GM12878 (cell line): ENCODE measurements around the gene TMEM272. TPM values are rescaled to one million over a fixed set of nuclear protein-coding genes. Genes with fewer than 3 reads are reported as not detected.
A peak's percentile ranks its signal among the peaks of the same experiment; 100 is the strongest.

ENCODE experiments used
- ATF7 ChIP-seq: fragments of 450-650 bp; IDR thresholded peaks from 2 replicates; pipeline ENCODE4 v1.6.1; 2016; ENCODE audit warnings: low read depth, mild to moderate bottlenecking
- BCL11A ChIP-seq: IDR thresholded peaks from 2 replicates; pipeline ENCODE4 v1.6.1; 2011; ENCODE audit warnings: low read depth, low read length
- CBFB ChIP-seq: IDR thresholded peaks from 2 replicates; pipeline ENCODE4 v1.6.1; 2016; ENCODE audit warnings: antibody characterized with exemption, low read depth
- CBX3 ChIP-seq: fragments of 200-600 bp; sonication (generic); IDR thresholded peaks from 2 replicates; pipeline ENCODE4 v1.6.1; 2016; ENCODE audit warnings: low read depth, borderline replicate concordance
- CEBPB ChIP-seq, 2 experiments: fragments of 150-350 bp in 1 of 2; IDR thresholded peaks; 2 replicates each; pipeline ENCODE4 v1.6.1; 2012 to 2014; ENCODE audit warnings: low read depth in 2 of 2, low read length in 2 of 2, borderline replicate concordance in 1 of 2, inconsistent platforms in 1 of 2
- CHD1 ChIP-seq: IDR thresholded peaks from 2 replicates; pipeline ENCODE4 v1.6.1; 2012; ENCODE audit warnings: low read depth, low read length, improper control_type of control experiment
- IRF4 ChIP-seq: IDR thresholded peaks from 2 replicates; pipeline ENCODE4 v1.6.1; 2011; ENCODE audit warnings: low read depth, low read length
- MYC ChIP-seq: IDR thresholded peaks from 2 replicates; pipeline ENCODE4 v1.6.1; 2011; ENCODE audit warnings: mild to moderate bottlenecking, low read length, moderate library complexity, inconsistent platforms; ENCODE audit not compliant: insufficient read depth, insufficient replicate concordance, insufficient read length, severe bottlenecking
- NFYA ChIP-seq: IDR thresholded peaks from 2 replicates; pipeline ENCODE4 v1.6.1; 2011; ENCODE audit warnings: low read depth, mild to moderate bottlenecking, low read length, improper control_type of control experiment, borderline replicate concordance
- PML ChIP-seq: IDR thresholded peaks from 2 replicates; pipeline ENCODE4 v1.6.1; 2012; ENCODE audit warnings: low read length, inconsistent platforms
- POLR2A ChIP-seq: IDR thresholded peaks from 2 replicates; pipeline ENCODE4 v1.6.1; 2011; ENCODE audit warnings: low read depth, mild to moderate bottlenecking, low read length
- RAD51 ChIP-seq: fragments of 450-650 bp; IDR thresholded peaks from 2 replicates; pipeline ENCODE4 v1.6.1; 2016; ENCODE audit warnings: moderate library complexity, mild to moderate bottlenecking, inconsistent platforms
- RCOR1 ChIP-seq: conservative IDR thresholded peaks from 2 replicates; pipeline ENCODE4 v1.6.1; 2012; ENCODE audit warnings: low read depth, low read length, improper control_type of control experiment
- RUNX3 ChIP-seq: IDR thresholded peaks from 2 replicates; pipeline ENCODE4 v1.6.1; 2012; ENCODE audit warnings: low read length, inconsistent platforms
- SP1 ChIP-seq: IDR thresholded peaks from one replicate; pipeline ENCODE4 v1.6.1; 2011; ENCODE audit warnings: low read depth, low read length
- SREBF2 ChIP-seq: IDR thresholded peaks from 2 replicates; pipeline ENCODE4 v1.6.1; 2012; ENCODE audit warnings: mild to moderate bottlenecking, low read length
- ZNF274 ChIP-seq: IDR thresholded peaks from one replicate; pipeline ENCODE4 v1.8.0; 2011; ENCODE audit not compliant: insufficient read length, insufficient read depth
- ZNF384 ChIP-seq: IDR thresholded peaks from 2 replicates; pipeline ENCODE4 v1.6.1; 2012; ENCODE audit warnings: low read depth, mild to moderate bottlenecking, low read length, improper control_type of control experiment, borderline replicate concordance
- polyA plus RNA-seq, 11 experiments: library from polyadenylated mRNA; depleted of rRNA in 4 of 11; unstranded in 6 of 11; stranded (reverse) in 5 of 11; fragments of >200 nt; fragmentation: Nextera tagmentation in 4 of 11; fragmentation: Illumina TruSeq in 1 of 11; extraction: Ambion mirVana in 4 of 11; extraction: Trizol in 1 of 11; gene quantifications; 1 replicate in 1 of 11; 2 replicates in 10 of 11; pipeline versions ENCODE4 v1.2.1 to v1.2.3, GENCODE V29; 2011 to 2016; ENCODE audit warnings: inconsistent platforms in 2 of 11, missing spikeins in 2 of 11, low read depth in 1 of 11
- total RNA-seq, 4 experiments: library from RNA; depleted of rRNA in 3 of 4; stranded (reverse); fragments of >200 nt in 3 of 4; fragmentation: Illumina TruSeq in 1 of 4; extraction: Trizol in 1 of 4; gene quantifications; 2 replicates each; pipeline versions ENCODE4 v1.2.1 to v1.2.3, GENCODE V29; 2013 to 2021
- TF ChIP-seq, protein P1 (sequence below): IDR thresholded peaks from 2 replicates; pipeline ENCODE4 v1.6.1; 2011; ENCODE audit warnings: borderline replicate concordance, low read depth, mild to moderate bottlenecking, moderate library complexity, low read length; ENCODE audit not compliant: insufficient read depth, poor library complexity, severe bottlenecking
- TF ChIP-seq, protein P2 (sequence below): fragments of 450-650 bp; IDR thresholded peaks from 2 replicates; pipeline ENCODE4 v1.6.1; 2018; ENCODE audit warnings: borderline replicate concordance, mild to moderate bottlenecking; ENCODE audit not compliant: partially characterized antibody
- TF ChIP-seq, protein P3 (sequence below): fragments of 450-650 bp; IDR thresholded peaks from 2 replicates; pipeline ENCODE4 v1.6.1; 2016; ENCODE audit warnings: mild to moderate bottlenecking
- TF ChIP-seq, protein P4 (sequence below): fragments of 450-650 bp; conservative IDR thresholded peaks from 2 replicates; pipeline ENCODE4 v1.6.1; 2017; ENCODE audit warnings: mild to moderate bottlenecking, moderate library complexity

Gene TMEM272
- total and polyA plus RNA-seq, 10 of the 15 experiments (the other 5 are each of a cell fraction or from before 2014, with no cell fraction given), result 0.01 to 0.04 TPM; not detected in 8

DNA sequence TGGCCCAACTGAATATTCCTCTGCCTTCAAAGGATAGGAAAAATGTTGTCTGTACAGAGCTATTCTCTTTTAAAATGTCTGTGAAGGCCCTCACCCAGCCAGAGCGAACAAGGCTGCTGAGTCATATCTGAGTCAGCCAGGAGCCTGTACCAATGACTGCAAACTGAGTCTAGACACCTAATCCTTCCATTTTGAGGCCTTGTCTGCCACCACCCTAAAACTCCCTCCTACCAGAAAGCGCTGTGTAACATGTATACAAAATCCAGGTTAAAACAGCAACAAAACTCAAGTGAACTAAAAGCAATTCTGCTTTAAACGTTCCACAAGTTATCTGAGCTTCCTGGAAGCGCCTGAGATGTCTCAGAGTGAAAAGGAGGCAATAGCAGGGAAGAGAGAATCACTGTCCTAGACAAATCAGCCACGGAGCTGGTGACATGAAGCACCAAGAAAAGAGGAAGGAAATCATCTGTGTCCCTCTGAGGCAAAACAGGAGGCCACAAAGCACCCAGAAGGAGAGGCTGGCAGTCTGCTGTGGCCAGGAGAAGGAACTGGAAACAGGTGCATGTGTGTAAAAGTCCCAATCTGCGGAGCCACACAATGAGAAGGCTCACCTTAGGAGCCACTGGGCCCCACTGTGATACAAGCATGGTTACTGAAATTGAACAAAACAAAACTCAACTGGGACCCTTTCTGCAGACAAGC is 51.3 kb downstream of the TMEM272 start (continued):
- no peak for TF ChIP-seq CEBPB (IDR thresholded peaks at IDR 0.05; ENCODE audit: borderline replicate concordance in 1 of 2, low read depth in 2 of 2, low read length in 2 of 2)
- TF ChIP-seq, protein P1, sequence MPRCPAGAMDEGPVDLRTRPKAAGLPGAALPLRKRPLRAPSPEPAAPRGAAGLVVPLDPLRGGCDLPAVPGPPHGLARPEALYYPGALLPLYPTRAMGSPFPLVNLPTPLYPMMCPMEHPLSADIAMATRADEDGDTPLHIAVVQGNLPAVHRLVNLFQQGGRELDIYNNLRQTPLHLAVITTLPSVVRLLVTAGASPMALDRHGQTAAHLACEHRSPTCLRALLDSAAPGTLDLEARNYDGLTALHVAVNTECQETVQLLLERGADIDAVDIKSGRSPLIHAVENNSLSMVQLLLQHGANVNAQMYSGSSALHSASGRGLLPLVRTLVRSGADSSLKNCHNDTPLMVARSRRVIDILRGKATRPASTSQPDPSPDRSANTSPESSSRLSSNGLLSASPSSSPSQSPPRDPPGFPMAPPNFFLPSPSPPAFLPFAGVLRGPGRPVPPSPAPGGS, result peak; percentile 15
- no peak for TF ChIP-seq NFYA
- TF ChIP-seq CBFB, result no peak
- TF ChIP-seq IRF4, result 0 out of 2 replicates have a peak, but pooled peaks have one; percentile 40
- 0 out of 2 replicates have a peak, but pooled peaks have one; percentile 20 for TF ChIP-seq BCL11A
- 0 out of 2 replicates have a peak, but pooled peaks have one; percentile 28 for TF ChIP-seq ATF7
- TF ChIP-seq RCOR1, result no peak
- TF ChIP-seq, protein P2, sequence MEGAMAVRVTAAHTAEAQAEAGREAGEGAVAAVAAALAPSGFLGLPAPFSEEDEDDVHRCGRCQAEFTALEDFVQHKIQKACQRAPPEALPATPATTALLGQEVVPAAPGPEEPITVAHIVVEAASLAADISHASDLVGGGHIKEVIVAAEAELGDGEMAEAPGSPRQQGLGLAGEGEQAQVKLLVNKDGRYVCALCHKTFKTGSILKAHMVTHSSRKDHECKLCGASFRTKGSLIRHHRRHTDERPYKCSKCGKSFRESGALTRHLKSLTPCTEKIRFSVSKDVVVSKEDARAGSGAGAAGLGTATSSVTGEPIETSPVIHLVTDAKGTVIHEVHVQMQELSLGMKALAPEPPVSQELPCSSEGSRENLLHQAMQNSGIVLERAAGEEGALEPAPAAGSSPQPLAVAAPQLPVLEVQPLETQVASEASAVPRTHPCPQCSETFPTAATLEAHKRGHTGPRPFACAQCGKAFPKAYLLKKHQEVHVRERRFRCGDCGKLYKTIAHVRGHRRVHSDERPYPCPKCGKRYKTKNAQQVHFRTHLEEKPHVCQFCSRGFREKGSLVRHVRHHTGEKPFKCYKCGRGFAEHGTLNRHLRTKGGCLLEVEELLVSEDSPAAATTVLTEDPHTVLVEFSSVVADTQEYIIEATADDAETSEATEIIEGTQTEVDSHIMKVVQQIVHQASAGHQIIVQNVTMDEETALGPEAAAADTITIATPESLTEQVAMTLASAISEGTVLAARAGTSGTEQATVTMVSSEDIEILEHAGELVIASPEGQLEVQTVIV, result no peak
- no peak for TF ChIP-seq PML
- no peak for TF ChIP-seq SREBF2
- no peak for TF ChIP-seq ZNF274
- TF ChIP-seq, protein P3, sequence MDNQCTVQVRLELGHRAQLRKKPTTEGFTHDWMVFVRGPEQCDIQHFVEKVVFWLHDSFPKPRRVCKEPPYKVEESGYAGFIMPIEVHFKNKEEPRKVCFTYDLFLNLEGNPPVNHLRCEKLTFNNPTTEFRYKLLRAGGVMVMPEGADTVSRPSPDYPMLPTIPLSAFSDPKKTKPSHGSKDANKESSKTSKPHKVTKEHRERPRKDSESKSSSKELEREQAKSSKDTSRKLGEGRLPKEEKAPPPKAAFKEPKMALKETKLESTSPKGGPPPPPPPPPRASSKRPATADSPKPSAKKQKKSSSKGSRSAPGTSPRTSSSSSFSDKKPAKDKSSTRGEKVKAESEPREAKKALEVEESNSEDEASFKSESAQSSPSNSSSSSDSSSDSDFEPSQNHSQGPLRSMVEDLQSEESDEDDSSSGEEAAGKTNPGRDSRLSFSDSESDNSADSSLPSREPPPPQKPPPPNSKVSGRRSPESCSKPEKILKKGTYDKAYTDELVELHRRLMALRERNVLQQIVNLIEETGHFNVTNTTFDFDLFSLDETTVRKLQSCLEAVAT, result no peak
- no peak for TF ChIP-seq CHD1
- TF ChIP-seq RUNX3, result peak; percentile 84
- peak; percentile 21 for TF ChIP-seq SP1
- TF ChIP-seq MYC, result no peak
- 0 out of 2 replicates have a peak, but pooled peaks have one; percentile 18 for TF ChIP-seq POLR2A
- no peak for TF ChIP-seq RAD51
- TF ChIP-seq, protein P4, sequence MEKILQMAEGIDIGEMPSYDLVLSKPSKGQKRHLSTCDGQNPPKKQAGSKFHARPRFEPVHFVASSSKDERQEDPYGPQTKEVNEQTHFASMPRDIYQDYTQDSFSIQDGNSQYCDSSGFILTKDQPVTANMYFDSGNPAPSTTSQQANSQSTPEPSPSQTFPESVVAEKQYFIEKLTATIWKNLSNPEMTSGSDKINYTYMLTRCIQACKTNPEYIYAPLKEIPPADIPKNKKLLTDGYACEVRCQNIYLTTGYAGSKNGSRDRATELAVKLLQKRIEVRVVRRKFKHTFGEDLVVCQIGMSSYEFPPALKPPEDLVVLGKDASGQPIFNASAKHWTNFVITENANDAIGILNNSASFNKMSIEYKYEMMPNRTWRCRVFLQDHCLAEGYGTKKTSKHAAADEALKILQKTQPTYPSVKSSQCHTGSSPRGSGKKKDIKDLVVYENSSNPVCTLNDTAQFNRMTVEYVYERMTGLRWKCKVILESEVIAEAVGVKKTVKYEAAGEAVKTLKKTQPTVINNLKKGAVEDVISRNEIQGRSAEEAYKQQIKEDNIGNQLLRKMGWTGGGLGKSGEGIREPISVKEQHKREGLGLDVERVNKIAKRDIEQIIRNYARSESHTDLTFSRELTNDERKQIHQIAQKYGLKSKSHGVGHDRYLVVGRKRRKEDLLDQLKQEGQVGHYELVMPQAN, result no peak
- no peak for TF ChIP-seq ZNF384
- no peak for TF ChIP-seq CBX3
